ENCODE data around the gene NFIX. TPM values are rescaled to one million over a fixed set of nuclear protein-coding genes. Genes with fewer than 3 reads are reported as not detected.

NFIX gene
- total and polyA plus RNA-seq, 4 donors, result 26.0 to 190 (median 89.6) TPM

GRCh38 chr19:12982648-12983047 is 12.6 kb upstream of the NFIX start:
- WGBS, 2 donors, result 92 to 93% methylated on average over 6 of the region's 6 CpGs
- TF ChIP-seq, protein P1, sequence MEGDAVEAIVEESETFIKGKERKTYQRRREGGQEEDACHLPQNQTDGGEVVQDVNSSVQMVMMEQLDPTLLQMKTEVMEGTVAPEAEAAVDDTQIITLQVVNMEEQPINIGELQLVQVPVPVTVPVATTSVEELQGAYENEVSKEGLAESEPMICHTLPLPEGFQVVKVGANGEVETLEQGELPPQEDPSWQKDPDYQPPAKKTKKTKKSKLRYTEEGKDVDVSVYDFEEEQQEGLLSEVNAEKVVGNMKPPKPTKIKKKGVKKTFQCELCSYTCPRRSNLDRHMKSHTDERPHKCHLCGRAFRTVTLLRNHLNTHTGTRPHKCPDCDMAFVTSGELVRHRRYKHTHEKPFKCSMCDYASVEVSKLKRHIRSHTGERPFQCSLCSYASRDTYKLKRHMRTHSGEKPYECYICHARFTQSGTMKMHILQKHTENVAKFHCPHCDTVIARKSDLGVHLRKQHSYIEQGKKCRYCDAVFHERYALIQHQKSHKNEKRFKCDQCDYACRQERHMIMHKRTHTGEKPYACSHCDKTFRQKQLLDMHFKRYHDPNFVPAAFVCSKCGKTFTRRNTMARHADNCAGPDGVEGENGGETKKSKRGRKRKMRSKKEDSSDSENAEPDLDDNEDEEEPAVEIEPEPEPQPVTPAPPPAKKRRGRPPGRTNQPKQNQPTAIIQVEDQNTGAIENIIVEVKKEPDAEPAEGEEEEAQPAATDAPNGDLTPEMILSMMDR (IDR thresholded peaks at IDR 0.05; ENCODE audit: control extremely low read depth, extremely low read depth), result no peak
- Histone ChIP-seq H3K9ac (ENCODE audit: insufficient read depth in 1 of 2, low read length in 2 of 2) (no peak overlapping the region), H3K4me3 (no peak overlapping the region), H3K4me1 (ENCODE audit: control insufficient read depth in 5 of 5, insufficient read depth in 5 of 5, low read length in 5 of 5) (peaks cover 0 to 9% (median 4%) of the 10 kb centered on the region in 5 donors), H3K36me3 (ENCODE audit: control insufficient read depth in 4 of 4, insufficient read depth in 4 of 4, low read length in 4 of 4) (no peaks in the 10 kb centered on the region), H3K9me3 (ENCODE audit: control insufficient read depth in 4 of 4, insufficient read depth in 3 of 4, low read length in 3 of 4) (no peaks in the 10 kb centered on the region), H3K27me3 (ENCODE audit: control insufficient read depth in 3 of 3, insufficient read depth in 3 of 3, low read length in 2 of 3) (no peaks in the 10 kb centered on the region), H3K27ac (ENCODE audit: low read depth in 1 of 2, low read length in 1 of 2) (no peak overlapping the region)
- no peak for DNase-seq
- no peak for ATAC-seq (ENCODE audit: insufficient read depth, low FRiP score)

DNA sequence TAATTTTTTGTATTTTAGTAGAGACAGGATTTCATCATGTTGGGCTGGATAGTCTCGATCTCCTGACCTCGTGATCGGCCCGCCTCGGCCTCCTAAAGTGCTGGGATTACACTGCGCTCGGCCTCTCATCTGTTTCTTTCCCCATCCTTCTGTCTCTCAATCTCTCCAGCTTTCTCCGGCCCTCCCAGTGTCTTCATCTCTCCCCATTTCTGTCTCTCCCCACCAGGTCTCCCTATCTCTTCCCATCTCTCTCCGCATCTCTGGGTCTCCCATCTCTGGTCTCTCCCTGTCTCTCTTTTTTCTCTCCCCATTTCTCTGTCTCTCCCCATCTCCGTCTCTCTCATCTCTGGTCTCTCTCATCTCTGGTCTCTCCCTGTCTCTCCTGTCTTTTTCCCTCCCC is 12.2 kb upstream of the NFIX start:
- TF ChIP-seq, protein P1 (IDR thresholded peaks at IDR 0.05; ENCODE audit: control extremely low read depth, extremely low read depth), result no peak
- Histone ChIP-seq H3K4me3 (no peak overlapping the region), H3K36me3 (ENCODE audit: control insufficient read depth in 4 of 4, insufficient read depth in 4 of 4, low read length in 4 of 4) (no peaks in the 10 kb centered on the region), H3K9me3 (ENCODE audit: control insufficient read depth in 4 of 4, insufficient read depth in 3 of 4, low read length in 3 of 4) (no peaks in the 10 kb centered on the region), H3K9ac (ENCODE audit: insufficient read depth in 1 of 2, low read length in 2 of 2) (peak overlapping the region in 1 of 2 donors; percentile 73), H3K27me3 (ENCODE audit: control insufficient read depth in 3 of 3, insufficient read depth in 3 of 3, low read length in 2 of 3) (no peaks in the 10 kb centered on the region), H3K4me1 (ENCODE audit: control insufficient read depth in 5 of 5, insufficient read depth in 5 of 5, low read length in 5 of 5) (peaks cover 0 to 9% (median 4%) of the 10 kb centered on the region in 5 donors), H3K27ac (ENCODE audit: low read depth in 1 of 2, low read length in 1 of 2) (no peak overlapping the region)
- WGBS, 2 donors, result 48 to 57% methylated on average over 10 of the region's 10 CpGs
- DNase-seq (no peak), ATAC-seq (ENCODE audit: insufficient read depth, low FRiP score) (no peak)

- whole genome bisulfite sequencing, 2 donors, result 9 to 13% methylated on average over 37 to 51 of the region's 51 CpGs
Observed at GRCh38 chr19:12983542-12984142, 11.6 kb upstream of the NFIX start.

More at GRCh38 chr19:12983542-12984142, 11.6 kb upstream of the NFIX start:
- DNase-seq, result peak; percentile 84 to 90 (median 87)
- Histone ChIP-seq H3K27me3 (ENCODE audit: control insufficient read depth in 3 of 3, insufficient read depth in 3 of 3, low read length in 2 of 3) (no peaks in the 10 kb centered on the region), H3K4me1 (ENCODE audit: control insufficient read depth in 5 of 5, insufficient read depth in 5 of 5, low read length in 5 of 5) (peaks cover 0 to 9% (median 4%) of the 10 kb centered on the region in 5 donors), H3K9me3 (ENCODE audit: control insufficient read depth in 4 of 4, insufficient read depth in 3 of 4, low read length in 3 of 4) (no peaks in the 10 kb centered on the region), H3K4me3 (no peak overlapping the region), H3K27ac (ENCODE audit: low read depth in 1 of 2, low read length in 1 of 2) (no peak overlapping the region), H3K36me3 (ENCODE audit: control insufficient read depth in 4 of 4, insufficient read depth in 4 of 4, low read length in 4 of 4) (no peaks in the 10 kb centered on the region), H3K9ac (ENCODE audit: insufficient read depth in 1 of 2, low read length in 2 of 2) (peak overlapping the region in 1 of 2 donors; percentile 73)
- TF ChIP-seq, protein P1 (IDR thresholded peaks at IDR 0.05; ENCODE audit: control extremely low read depth, extremely low read depth), result peak; percentile 86
- ATAC-seq (ENCODE audit: insufficient read depth, low FRiP score), result peak; percentile 81
